Stomach (tissue), 9 donors: ENCODE data around the gene SLC7A6OS. TPM values are rescaled to one million over a fixed set of nuclear protein-coding genes. Genes with fewer than 3 reads are reported as not detected.
A peak's percentile ranks its signal among the peaks of the same experiment; 100 is the strongest.

Experiments used
- DNase-seq, 2 donors: peaks; one replicate each; pipeline versions ENCODE4 v3.0.0 to v3.0.0-alpha.2; 2013 to 2019
- H3K27ac ChIP-seq, 5 donors: fragments of 200-600 bp in 4 of 5; sonication (generic) in 4 of 5; one replicate each; pipeline ENCODE4 v1.5.1; 2013 to 2019; ENCODE audit warnings: mild to moderate bottlenecking in 1 of 5, moderate library complexity in 1 of 5
- H3K27me3 ChIP-seq, 3 donors: fragments of 200-600 bp; sonication (generic); one replicate each; pipeline ENCODE4 v1.5.1; 2017 to 2019; ENCODE audit warnings: mixed run types in 1 of 3
- H3K36me3 ChIP-seq, 4 donors: fragments of 200-600 bp; sonication (generic); 1 replicate in 3 of 4; 2 replicates in 1 of 4; pipeline ENCODE4 v1.5.1; 2016 to 2019
- H3K4me1 ChIP-seq, 4 donors: fragments of 200-600 bp; sonication (generic); one replicate each; pipeline ENCODE4 v1.5.1; 2016 to 2019
- H3K4me3 ChIP-seq, 4 donors: fragments of 200-600 bp; sonication (generic) in 3 of 4; one replicate each; pipeline ENCODE4 v1.5.1; 2016 to 2019; ENCODE audit warnings: mild to moderate bottlenecking in 1 of 4
- H3K9me3 ChIP-seq, 4 donors: fragments of 200-600 bp; sonication (generic); one replicate each; pipeline ENCODE4 v1.5.1; 2016 to 2019
- EP300 ChIP-seq: sonication (generic); formaldehyde crosslinking; IDR thresholded peaks from one replicate; pipeline ENCODE4 v1.6.1; 2017; ENCODE audit warnings: antibody characterized with exemption
- POLR2A ChIP-seq, 4 donors: fragments of 450-650 bp; IDR thresholded peaks; one replicate each; pipeline ENCODE4 v1.6.1; 2016; ENCODE audit warnings: antibody characterized with exemption in 4 of 4, control low read depth in 2 of 4, mild to moderate bottlenecking in 1 of 4, moderate library complexity in 1 of 4
- POLR2AphosphoS5 ChIP-seq, 3 donors: sonication (generic); formaldehyde crosslinking; IDR thresholded peaks; one replicate each; pipeline ENCODE4 v1.6.1; 2016; ENCODE audit warnings: antibody characterized with exemption in 3 of 3
- WGBS, 5 donors: extraction: QIAGEN DNeasy Blood & Tissue Kit in 3 of 5; methylation state at CpG; one replicate each; pipeline versions ENCODE4 v1.1.5 to v1.1.7; 2013 to 2018; 5-methylcytosine and 5-hydroxymethylcytosine counted together
- intact Hi-C: fragments of 100-400 bp; cut with DNase I; formaldehyde crosslinking; loops from one replicate; pipeline ENCODE4 v1.15.1; 2023; ENCODE audit warnings: low total_unique reads
- polyA plus RNA-seq, 3 donors: library from polyadenylated mRNA; stranded (reverse); fragments of 200-250 nt; gene quantifications; one replicate each; pipeline ENCODE4 v1.2.3, GENCODE V29; 2013
- total RNA-seq, 5 donors: library from RNA; depleted of rRNA; stranded (reverse); fragments of >200 nt; gene quantifications; one replicate each; pipeline versions ENCODE4 v1.1.0 to v1.2.3, GENCODE V29; 2014 to 2016
- TF ChIP-seq, protein P1 (sequence below), 7 experiments: fragments of 450-650 bp in 4 of 7; fragments of 200-600 bp in 3 of 7; sonication (generic) in 3 of 7; IDR thresholded peaks; one replicate each; pipeline ENCODE4 v1.5.1; 2016 to 2019; ENCODE audit warnings: antibody characterized with exemption in 7 of 7, control low read depth in 2 of 7, mild to moderate bottlenecking in 1 of 7
- donor health status: healthy with polysubstance abuse.
- donor health status: Bipolar disorder and iron deficiency.
- donor health status: healthy.

SLC7A6OS gene
- total and polyA plus RNA-seq, 8 donors, result 4.7 to 41.4 (median 13.3) TPM

DNA sequence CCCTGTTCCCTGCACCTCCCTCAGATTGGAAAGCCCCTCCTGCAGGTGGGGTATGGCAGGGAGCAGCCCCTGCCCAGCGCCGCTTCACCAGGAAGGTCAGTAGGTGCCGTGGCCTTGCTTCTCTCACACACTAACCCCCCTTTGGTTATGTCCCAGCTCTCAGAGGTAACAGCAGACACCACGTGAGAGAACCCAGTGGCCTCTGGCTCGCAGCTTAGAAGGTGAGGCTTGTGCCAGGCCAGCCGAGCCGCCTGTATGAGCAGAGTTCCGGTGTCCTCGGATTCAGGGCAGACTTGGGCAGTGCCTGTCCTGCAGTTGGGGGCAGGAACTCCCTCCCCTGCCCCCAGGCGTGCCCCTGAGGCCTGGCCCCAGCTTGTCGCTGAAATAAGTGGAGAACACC, 47.2 kb upstream of the SLC7A6OS start:
- no peak overlapping the region for H3K4me3 ChIP-seq
- no peaks in the 10 kb centered on the region for H3K9me3 ChIP-seq
- no peak for TF ChIP-seq POLR2A (IDR thresholded peaks at IDR 0.05)
- TF ChIP-seq, protein P1, sequence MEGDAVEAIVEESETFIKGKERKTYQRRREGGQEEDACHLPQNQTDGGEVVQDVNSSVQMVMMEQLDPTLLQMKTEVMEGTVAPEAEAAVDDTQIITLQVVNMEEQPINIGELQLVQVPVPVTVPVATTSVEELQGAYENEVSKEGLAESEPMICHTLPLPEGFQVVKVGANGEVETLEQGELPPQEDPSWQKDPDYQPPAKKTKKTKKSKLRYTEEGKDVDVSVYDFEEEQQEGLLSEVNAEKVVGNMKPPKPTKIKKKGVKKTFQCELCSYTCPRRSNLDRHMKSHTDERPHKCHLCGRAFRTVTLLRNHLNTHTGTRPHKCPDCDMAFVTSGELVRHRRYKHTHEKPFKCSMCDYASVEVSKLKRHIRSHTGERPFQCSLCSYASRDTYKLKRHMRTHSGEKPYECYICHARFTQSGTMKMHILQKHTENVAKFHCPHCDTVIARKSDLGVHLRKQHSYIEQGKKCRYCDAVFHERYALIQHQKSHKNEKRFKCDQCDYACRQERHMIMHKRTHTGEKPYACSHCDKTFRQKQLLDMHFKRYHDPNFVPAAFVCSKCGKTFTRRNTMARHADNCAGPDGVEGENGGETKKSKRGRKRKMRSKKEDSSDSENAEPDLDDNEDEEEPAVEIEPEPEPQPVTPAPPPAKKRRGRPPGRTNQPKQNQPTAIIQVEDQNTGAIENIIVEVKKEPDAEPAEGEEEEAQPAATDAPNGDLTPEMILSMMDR (IDR thresholded peaks at IDR 0.05), result no peak
- no peak for TF ChIP-seq EP300
- TF ChIP-seq POLR2AphosphoS5 (IDR thresholded peaks at IDR 0.05), result no peak
- peaks cover 54 to 89% (median 86%) of the 10 kb centered on the region in 4 donors for H3K36me3 ChIP-seq
- no peak for DNase-seq
- no peaks in the 10 kb centered on the region for H3K27me3 ChIP-seq
- intact Hi-C loops, result no loop called here
- peaks cover 0 to 22% (median 17%) of the 10 kb centered on the region in 4 donors for H3K4me1 ChIP-seq
- no peak overlapping the region for H3K27ac ChIP-seq
- 76 to 98% (median 86%) methylated on average over 4 to 11 of the region's 11 CpGs for WGBS, 5 donors

DNA sequence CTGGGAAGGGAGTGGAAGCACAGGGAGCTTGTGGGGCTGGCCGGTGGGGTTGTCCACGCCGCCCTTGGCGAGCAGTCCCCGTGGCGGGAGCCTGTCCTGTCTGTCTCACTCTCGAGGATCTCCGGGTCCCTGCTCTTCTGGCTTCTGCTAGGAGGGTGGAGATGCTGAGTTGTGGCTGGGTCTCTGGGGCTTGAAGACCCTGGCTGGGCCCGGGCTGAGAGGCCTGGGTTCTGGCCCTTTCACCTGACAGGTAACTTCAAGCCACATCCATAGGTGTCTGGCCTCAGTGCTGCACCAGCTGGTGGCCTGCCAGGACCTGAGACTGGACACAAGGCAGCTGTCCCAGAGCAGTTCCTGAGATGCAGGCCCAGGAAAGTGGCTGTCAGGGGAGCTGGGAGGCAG, 46.8 kb upstream of the SLC7A6OS start:
- Histone ChIP-seq H3K4me3 (no peak overlapping the region), H3K27me3 (no peaks in the 10 kb centered on the region), H3K9me3 (no peaks in the 10 kb centered on the region), H3K27ac (no peak overlapping the region), H3K36me3 (peaks cover 58 to 93% (median 90%) of the 10 kb centered on the region in 4 donors), H3K4me1 (peaks cover 2 to 22% (median 17%) of the 10 kb centered on the region in 4 donors)
- WGBS, 5 donors, result 72 to 90% (median 80%) methylated on average over 1 to 9 of the region's 9 CpGs
- TF ChIP-seq, protein P1 (IDR thresholded peaks at IDR 0.05), result no peak
- intact Hi-C loops, result no loop called here
- DNase-seq, result no peak

DNA sequence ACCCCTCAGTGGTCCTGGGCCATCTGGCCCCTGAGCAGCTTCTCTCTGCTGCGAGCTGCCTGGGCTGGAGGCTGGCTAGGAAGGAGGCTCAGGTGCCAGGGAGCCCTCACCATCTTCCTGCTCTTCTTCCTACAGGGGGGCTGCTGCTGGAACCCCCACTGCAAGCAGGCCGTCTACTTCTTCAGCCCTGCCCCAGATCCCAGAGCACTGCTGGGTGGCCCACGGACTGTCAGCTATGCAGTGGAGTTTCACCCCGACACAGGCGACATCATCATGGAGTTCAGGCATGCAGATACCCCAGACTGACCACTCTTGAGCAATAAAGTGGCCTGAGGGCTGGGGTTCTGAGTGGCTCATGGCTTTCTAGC, 46.2 kb upstream of the SLC7A6OS start:
- H3K4me3 ChIP-seq, result peak overlapping the region in 1 of 4 donors; percentile 7
- H3K36me3 ChIP-seq, result peaks cover 63 to 94% (median 94%) of the 10 kb centered on the region in 4 donors
- 87 to 94% (median 91%) methylated on average over 4 to 5 of the region's 5 CpGs for WGBS, 5 donors
- DNase-seq, result no peak
- H3K4me1 ChIP-seq, result peaks cover 5 to 22% (median 15%) of the 10 kb centered on the region in 4 donors
- no peaks in the 10 kb centered on the region for H3K9me3 ChIP-seq
- intact Hi-C loops, result no loop called here
- no peak overlapping the region for H3K27ac ChIP-seq
- no peaks in the 10 kb centered on the region for H3K27me3 ChIP-seq
- no peak for TF ChIP-seq EP300
- no peak for TF ChIP-seq POLR2AphosphoS5 (IDR thresholded peaks at IDR 0.05)
- TF ChIP-seq POLR2A (IDR thresholded peaks at IDR 0.05), result no peak
- TF ChIP-seq, protein P1 (IDR thresholded peaks at IDR 0.05), result no peak

DNA sequence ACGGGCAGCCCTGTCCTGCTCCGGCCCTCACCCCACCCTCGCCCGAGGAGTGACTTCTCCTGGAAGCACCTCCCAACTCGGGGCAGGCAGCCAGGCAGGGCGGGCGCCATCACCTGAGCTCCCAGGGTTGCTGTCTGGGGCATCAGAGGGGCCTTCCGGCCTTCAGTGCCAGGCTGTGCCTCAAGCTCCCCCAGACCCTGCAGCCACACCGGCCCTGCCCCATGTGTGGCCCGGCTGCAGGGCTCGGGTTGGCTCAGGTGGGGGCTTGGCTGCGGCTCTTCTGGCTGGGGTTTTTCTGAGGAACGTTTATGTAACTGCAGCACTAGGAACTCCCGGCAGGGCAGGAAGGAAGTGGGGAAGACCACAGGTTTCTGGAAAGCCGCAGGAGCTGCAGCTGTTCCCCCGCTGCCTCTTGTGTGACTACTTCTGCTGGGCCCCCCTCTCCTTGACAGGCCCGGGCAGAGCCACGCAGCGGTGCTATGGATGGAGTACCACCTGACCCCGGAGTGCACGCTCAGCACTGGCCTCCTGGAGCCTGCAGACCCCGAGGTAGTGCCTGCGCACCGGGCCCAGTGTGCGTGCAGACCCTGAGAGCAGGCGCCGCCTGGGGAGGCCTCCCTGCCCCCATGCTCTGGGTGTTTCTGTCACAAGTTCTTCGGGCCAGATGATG, 45.6 kb upstream of the SLC7A6OS start:
- no peak for DNase-seq
- peaks cover 65 to 99% (median 94%) of the 10 kb centered on the region in 4 donors for H3K36me3 ChIP-seq
- peak overlapping the region in 2 of 4 donors; percentile 7 to 16 for H3K4me3 ChIP-seq
- TF ChIP-seq, protein P1 (IDR thresholded peaks at IDR 0.05), result no peak
- TF ChIP-seq EP300, result no peak
- TF ChIP-seq POLR2A (IDR thresholded peaks at IDR 0.05), result no peak
- no peak for TF ChIP-seq POLR2AphosphoS5 (IDR thresholded peaks at IDR 0.05)
- H3K27ac ChIP-seq, result no peak overlapping the region
- H3K27me3 ChIP-seq, result no peaks in the 10 kb centered on the region
- peaks cover 9 to 25% (median 17%) of the 10 kb centered on the region in 4 donors for H3K4me1 ChIP-seq
- no peaks in the 10 kb centered on the region for H3K9me3 ChIP-seq
- 60 to 71% (median 70%) methylated on average over 16 to 28 of the region's 28 CpGs for WGBS, 5 donors
- intact Hi-C loops, result no loop called here
